GM10847 (cell line): ENCODE results near the gene WNK2.

Experiments used
- POLR2A ChIP-seq: IDR thresholded peaks from 2 replicates; pipeline ENCODE4 v1.6.1; 2011; ENCODE audit not compliant: insufficient read length; ENCODE audit errors: extremely low read depth

The WNK2 gene

GRCh38 chr9:93188426-93189368 lies 4.8 kb downstream of the WNK2 start:
- TF ChIP-seq POLR2A: no peak

- no peak for TF ChIP-seq POLR2A
Observed at GRCh38 chr9:93189369-93190132, 5.6 kb downstream of the WNK2 start.

GRCh38 chr9:93190133-93190525 lies 6.2 kb downstream of the WNK2 start:
- TF ChIP-seq POLR2A: no peak

GRCh38 chr9:93190656-93191353 lies 6.9 kb downstream of the WNK2 start:
- TF ChIP-seq POLR2A: no peak

GRCh38 chr9:93191354-93191660 lies 7.4 kb downstream of the WNK2 start:
- TF ChIP-seq POLR2A: no peak

GRCh38 chr9:93192721-93193387 lies 8.9 kb downstream of the WNK2 start:
- TF ChIP-seq POLR2A: no peak

- TF ChIP-seq POLR2A: no peak
Observed at GRCh38 chr9:93193388-93194220, 9.7 kb downstream of the WNK2 start.

- TF ChIP-seq POLR2A: no peak
Observed at GRCh38 chr9:93194221-93194625, 10.3 kb downstream of the WNK2 start.

- no peak for TF ChIP-seq POLR2A
Observed at GRCh38 chr9:93194641-93195040, 10.7 kb downstream of the WNK2 start.

- TF ChIP-seq POLR2A: no peak
Observed at GRCh38 chr9:93196096-93197055, 12.4 kb downstream of the WNK2 start.

- no peak for TF ChIP-seq POLR2A
Observed at GRCh38 chr9:93197670-93198069, 13.7 kb downstream of the WNK2 start.

GRCh38 chr9:93198117-93198837 lies 14.3 kb downstream of the WNK2 start:
- no peak for TF ChIP-seq POLR2A

GRCh38 chr9:93198838-93199625 lies 15.1 kb downstream of the WNK2 start:
- TF ChIP-seq POLR2A: no peak
